Measurements from ENCODE around the gene POLRMT.

- TF ChIP-seq, protein P1, sequence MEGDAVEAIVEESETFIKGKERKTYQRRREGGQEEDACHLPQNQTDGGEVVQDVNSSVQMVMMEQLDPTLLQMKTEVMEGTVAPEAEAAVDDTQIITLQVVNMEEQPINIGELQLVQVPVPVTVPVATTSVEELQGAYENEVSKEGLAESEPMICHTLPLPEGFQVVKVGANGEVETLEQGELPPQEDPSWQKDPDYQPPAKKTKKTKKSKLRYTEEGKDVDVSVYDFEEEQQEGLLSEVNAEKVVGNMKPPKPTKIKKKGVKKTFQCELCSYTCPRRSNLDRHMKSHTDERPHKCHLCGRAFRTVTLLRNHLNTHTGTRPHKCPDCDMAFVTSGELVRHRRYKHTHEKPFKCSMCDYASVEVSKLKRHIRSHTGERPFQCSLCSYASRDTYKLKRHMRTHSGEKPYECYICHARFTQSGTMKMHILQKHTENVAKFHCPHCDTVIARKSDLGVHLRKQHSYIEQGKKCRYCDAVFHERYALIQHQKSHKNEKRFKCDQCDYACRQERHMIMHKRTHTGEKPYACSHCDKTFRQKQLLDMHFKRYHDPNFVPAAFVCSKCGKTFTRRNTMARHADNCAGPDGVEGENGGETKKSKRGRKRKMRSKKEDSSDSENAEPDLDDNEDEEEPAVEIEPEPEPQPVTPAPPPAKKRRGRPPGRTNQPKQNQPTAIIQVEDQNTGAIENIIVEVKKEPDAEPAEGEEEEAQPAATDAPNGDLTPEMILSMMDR (IDR thresholded peaks at IDR 0.05): no peak
- TF ChIP-seq POLR2A (IDR thresholded peaks at IDR 0.05): no peak
Observed at GRCh38 chr19:663682-664117, 30.4 kb upstream of the POLRMT start.

All from Peyer's patch (tissue), 4 donors.